Body of pancreas (tissue), 4 donors: ENCODE data around the gene LIPH. TPM values are rescaled to one million over a fixed set of nuclear protein-coding genes. Genes with fewer than 3 reads are reported as not detected.
A peak's percentile ranks its signal among the peaks of the same experiment; 100 is the strongest.

Source experiments
- ATAC-seq: fragments of 150-250 bp; one replicate; pipeline ENCODE4 v1.9.1; 2016
- DNase-seq, 4 donors: peaks; one replicate each; pipeline ENCODE4 v3.0.0-alpha.2; 2019
- H3K27ac ChIP-seq, 4 donors: fragments of 200-600 bp; sonication (generic); 1 replicate in 3 of 4; 2 replicates in 1 of 4; pipeline versions ENCODE4 v1.5.1 to v1.6.1; 2016 to 2019; ENCODE audit warnings: mild to moderate bottlenecking in 1 of 4, mixed read lengths in 1 of 4, moderate library complexity in 1 of 4
- H3K27me3 ChIP-seq, 2 donors: fragments of 200-600 bp; sonication (generic); one replicate each; pipeline ENCODE4 v1.6.0; 2016; ENCODE audit warnings: mild to moderate bottlenecking in 1 of 2
- H3K36me3 ChIP-seq, 2 donors: fragments of 200-600 bp; sonication (generic); replicated peaks in 1 of 2; 2 replicates each; pipeline ENCODE4 v1.5.1; 2016; ENCODE audit warnings: low read depth in 2 of 2; ENCODE audit not compliant: insufficient read depth in 1 of 2
- H3K4me1 ChIP-seq: fragments of 200-600 bp; sonication (generic); one replicate; pipeline ENCODE4 v1.6.0; 2016
- H3K4me3 ChIP-seq, 2 donors: fragments of 200-600 bp; sonication (generic); 1 replicate in 1 of 2; 2 replicates in 1 of 2; pipeline ENCODE4 v1.5.1; 2016 to 2019
- H3K9me3 ChIP-seq, 3 donors: fragments of 200-600 bp; sonication (generic); 1 replicate in 2 of 3; 2 replicates in 1 of 3; pipeline ENCODE4 v1.5.1; 2016
- CTCF ChIP-seq, 7 experiments: fragments of 450-650 bp in 4 of 7; fragments of 200-600 bp in 3 of 7; sonication (generic) in 3 of 7; IDR thresholded peaks; one replicate each; pipeline ENCODE4 v1.5.1; 2016 to 2019; ENCODE audit warnings: antibody characterized with exemption in 7 of 7
- POLR2A ChIP-seq, 3 donors: fragments of 450-650 bp; IDR thresholded peaks; one replicate each; pipeline ENCODE4 v1.6.1; 2016; ENCODE audit warnings: antibody characterized with exemption in 3 of 3, mild to moderate bottlenecking in 2 of 3
- WGBS, 2 donors: methylation state at CpG; one replicate each; pipeline ENCODE4 v1.1.5; 2017; 5-methylcytosine and 5-hydroxymethylcytosine counted together
- intact Hi-C: fragments of 100-400 bp; cut with DNase I; formaldehyde crosslinking; loops from one replicate; pipeline ENCODE4 v1.15.1; 2023
- total RNA-seq, 2 donors: library from RNA; depleted of rRNA; stranded (reverse); fragments of >200 nt; gene quantifications; one replicate each; pipeline ENCODE4 v1.1.0, GENCODE V29; 2016

The LIPH gene
- total RNA-seq, 2 donors from 2014 or later: 10.9 to 14.8 TPM

GRCh38 chr3:185504636-185505035 is 47.8 kb downstream of the LIPH start:
- intact Hi-C loops: no loop called here
- H3K9me3 ChIP-seq: no peaks in the 10 kb centered on the region
- H3K4me1 ChIP-seq: peaks cover 11% of the 10 kb centered on the region
- ATAC-seq: no peak
- no peaks in the 10 kb centered on the region for H3K27me3 ChIP-seq
- no peaks in the 10 kb centered on the region for H3K36me3 ChIP-seq
- WGBS, 2 donors: 32 to 33% methylated on average over 3 of the region's 3 CpGs
- peak in 1 of 4 donors; percentile 25 for DNase-seq
- TF ChIP-seq CTCF (IDR thresholded peaks at IDR 0.05): no peak
- no peak overlapping the region for H3K27ac ChIP-seq
- H3K4me3 ChIP-seq: no peak overlapping the region

- no peaks in the 10 kb centered on the region for H3K36me3 ChIP-seq
- H3K27ac ChIP-seq: peak overlapping the region in 1 of 4 donors; percentile 22
- TF ChIP-seq CTCF (IDR thresholded peaks at IDR 0.05) (no peak), POLR2A (IDR thresholded peaks at IDR 0.05) (no peak)
- ATAC-seq (no peak), DNase-seq (peak in 1 of 4 donors; percentile 21)
- peaks cover 11% of the 10 kb centered on the region for H3K4me1 ChIP-seq
- H3K4me3 ChIP-seq: no peak overlapping the region
- intact Hi-C loops: no loop called here
- 43 to 56% methylated on average over 1 of the region's 1 CpG for WGBS, 2 donors
- no peaks in the 10 kb centered on the region for H3K9me3 ChIP-seq
- H3K27me3 ChIP-seq: no peaks in the 10 kb centered on the region
These were observed 48.9 kb downstream of the LIPH start for GRCh38 chr3:185503521-185503920.

- intact Hi-C loops: no loop called here
- peaks cover 11% of the 10 kb centered on the region for H3K4me1 ChIP-seq
- ATAC-seq (no peak), DNase-seq (peak; percentile 33 to 69 (median 59))
- H3K4me3 ChIP-seq: no peak overlapping the region
- TF ChIP-seq POLR2A (IDR thresholded peaks at IDR 0.05) (no peak), CTCF (IDR thresholded peaks at IDR 0.05) (no peak)
- no peaks in the 10 kb centered on the region for H3K27me3 ChIP-seq
- H3K9me3 ChIP-seq: no peaks in the 10 kb centered on the region
- no peaks in the 10 kb centered on the region for H3K36me3 ChIP-seq
- WGBS, 2 donors: 21 to 50% methylated on average over 3 of the region's 3 CpGs
- H3K27ac ChIP-seq: peak overlapping the region in 1 of 4 donors; percentile 22
These were observed 49.4 kb downstream of the LIPH start for GRCh38 chr3:185502987-185503386.

- intact Hi-C loops: no loop called here
- ATAC-seq (peak; percentile 98), DNase-seq (peak; percentile 95 to 97 (median 96))
- Histone ChIP-seq H3K9me3 (no peaks in the 10 kb centered on the region), H3K4me3 (peak within 1 kb of the TSS; percentile 61 to 84), H3K27ac (peak within 1 kb of the TSS; percentile 86 to 92 (median 88)), H3K27me3 (no peaks in the 10 kb centered on the region), H3K36me3 (peaks cover 0 to 3% of the 10 kb centered on the region in 2 donors), H3K4me1 (peaks cover 30% of the 10 kb centered on the region)
- 0 to 1% methylated on average over 33 to 82 of the region's 82 CpGs for WGBS, 2 donors
- TF ChIP-seq CTCF (IDR thresholded peaks at IDR 0.05) (peak in 2 of 7 experiments; percentile 1 to 8), POLR2A (IDR thresholded peaks at IDR 0.05) (peak; percentile 90 to 95 (median 95))
These were observed 53.6 kb downstream of the LIPH start, which contains the start of gene TMEM41A for GRCh38 chr3:185498503-185499396. Gene TMEM41A, minus strand, starts transcription at chr3:185499035. Its CDS starts 74 bp downstream, at chr3:185498961.
